GM08714 (cell line): ENCODE measurements around the gene TDRD9.

Experiments used
- H3K4me3 ChIP-seq: fragments of 200-500 bp; sonication (Bioruptor generic); 2 replicates; pipeline ENCODE4 v1.5.1; 2014; ENCODE audit warnings: mild to moderate bottlenecking, low read length, inconsistent platforms
- ZNF274 ChIP-seq: IDR thresholded peaks from 2 replicates; pipeline ENCODE4 v1.6.1; 2012; ENCODE audit warnings: mild to moderate bottlenecking, low read depth, low read length

The TDRD9 gene

DNA sequence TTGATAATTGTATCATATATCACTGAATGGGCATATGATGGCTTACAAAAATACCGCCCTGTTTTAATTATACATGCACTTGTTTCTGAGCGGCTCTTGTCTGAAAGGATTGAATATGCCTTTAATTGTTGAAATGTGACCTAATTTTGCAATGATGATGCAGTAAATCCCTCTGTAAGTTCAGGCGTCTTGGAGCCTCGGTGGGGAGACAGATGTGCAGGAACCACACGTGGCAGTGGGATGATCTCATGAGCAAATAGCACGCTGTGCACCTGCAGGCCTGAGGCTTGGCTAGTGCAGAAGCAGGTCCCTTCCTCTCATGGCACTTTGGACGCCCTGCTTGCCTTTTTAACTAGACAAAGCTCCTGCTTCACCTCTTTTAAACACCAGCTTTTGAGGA, 108.0 kb downstream of the TDRD9 start:
- TF ChIP-seq ZNF274 = no peak
- H3K4me3 ChIP-seq = no peak overlapping the region

DNA sequence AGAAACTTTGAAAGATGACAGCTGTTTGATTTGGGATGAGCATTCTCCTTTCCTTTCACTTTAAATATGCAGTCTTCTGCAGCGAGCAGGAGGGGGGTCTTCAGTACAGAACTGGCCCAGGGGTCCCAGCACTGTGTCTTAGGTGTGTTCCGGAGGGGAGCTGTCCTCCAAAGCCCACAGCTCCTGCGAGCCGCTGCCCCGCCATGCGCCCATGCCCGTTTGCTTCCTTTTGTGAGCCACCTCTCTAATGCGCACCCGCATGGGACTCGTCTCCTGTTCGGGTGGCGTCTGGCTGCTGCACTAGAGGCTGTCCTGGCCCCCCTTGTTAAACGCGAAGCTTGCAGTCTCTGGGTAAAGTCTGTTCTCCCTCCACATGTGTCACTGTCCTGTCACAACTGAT, 108.8 kb downstream of the TDRD9 start:
- TF ChIP-seq ZNF274 = no peak

DNA sequence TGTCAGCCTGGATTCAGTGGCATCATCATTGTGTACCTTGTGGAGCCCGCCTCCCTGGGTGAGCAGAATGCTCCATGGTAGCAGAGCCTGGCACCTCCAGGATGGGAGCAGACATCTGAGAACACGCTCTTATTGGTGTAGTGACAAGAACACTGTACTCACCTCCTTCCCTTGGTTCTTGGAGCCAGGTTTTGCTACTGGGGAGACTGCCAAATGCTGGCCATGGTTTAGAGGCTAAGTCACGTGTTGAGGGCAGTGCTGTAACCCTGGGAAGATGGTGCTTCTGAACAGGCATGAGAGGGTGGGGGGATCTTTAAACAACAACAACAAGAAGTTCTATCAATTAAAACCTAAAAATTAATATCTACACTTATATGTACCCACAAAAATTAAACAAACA, 109.6 kb downstream of the TDRD9 start:
- TF ChIP-seq ZNF274 = no peak
- H3K4me3 ChIP-seq = no peak overlapping the region

More for the DNA sequence above, 108.8 kb downstream of the TDRD9 start:
- H3K4me3 ChIP-seq = no peak overlapping the region

DNA sequence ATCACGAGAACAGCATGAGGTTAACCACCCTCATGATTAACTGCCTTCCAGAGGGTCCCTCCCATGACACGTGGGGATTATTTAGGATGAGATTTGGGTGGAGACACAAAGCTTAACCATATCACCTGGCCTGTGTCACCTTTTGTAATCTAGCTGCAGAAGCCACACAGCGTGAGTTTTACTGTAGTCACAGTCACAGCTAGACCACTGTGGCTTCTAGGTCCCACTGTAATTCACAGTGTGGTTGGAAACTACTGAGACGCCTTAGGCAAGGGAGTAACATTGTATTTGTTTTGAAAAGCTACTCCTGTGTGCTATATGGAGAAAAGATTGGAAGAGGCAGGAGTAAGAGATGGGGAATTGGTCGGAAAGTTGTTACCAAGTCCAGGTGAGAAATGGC, 111.0 kb downstream of the TDRD9 start:
- no peak overlapping the region for H3K4me3 ChIP-seq
- TF ChIP-seq ZNF274 = no peak

DNA sequence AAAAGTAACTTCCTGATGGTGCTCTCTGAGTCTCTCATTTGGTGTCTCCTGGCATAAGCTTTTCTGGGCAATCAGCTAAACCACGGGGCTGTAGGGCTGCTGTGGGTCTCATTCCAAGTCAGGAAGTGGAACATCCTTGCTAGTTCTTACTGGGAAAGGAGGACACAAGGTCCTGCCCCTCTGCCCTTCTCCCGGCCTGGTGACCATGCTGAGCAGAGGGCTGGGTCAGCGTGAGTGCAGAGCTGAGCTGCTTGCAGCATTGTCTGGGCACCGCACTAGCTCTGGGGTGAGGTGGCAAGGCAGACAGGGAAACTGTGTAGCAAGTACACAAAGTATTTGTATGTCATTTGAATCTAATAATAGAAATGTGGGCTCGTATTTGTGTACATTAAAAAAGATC, 112.3 kb downstream of the TDRD9 start:
- no peak for TF ChIP-seq ZNF274
- no peak overlapping the region for H3K4me3 ChIP-seq

GRCh38 chr14:104041430-104042104, 113.3 kb downstream of the TDRD9 start:
- TF ChIP-seq ZNF274 = no peak
- H3K4me3 ChIP-seq = no peak overlapping the region

- TF ChIP-seq ZNF274 = no peak
- no peak overlapping the region for H3K4me3 ChIP-seq
These were observed 115.8 kb downstream of the TDRD9 start for GRCh38 chr14:104044016-104044415.

DNA sequence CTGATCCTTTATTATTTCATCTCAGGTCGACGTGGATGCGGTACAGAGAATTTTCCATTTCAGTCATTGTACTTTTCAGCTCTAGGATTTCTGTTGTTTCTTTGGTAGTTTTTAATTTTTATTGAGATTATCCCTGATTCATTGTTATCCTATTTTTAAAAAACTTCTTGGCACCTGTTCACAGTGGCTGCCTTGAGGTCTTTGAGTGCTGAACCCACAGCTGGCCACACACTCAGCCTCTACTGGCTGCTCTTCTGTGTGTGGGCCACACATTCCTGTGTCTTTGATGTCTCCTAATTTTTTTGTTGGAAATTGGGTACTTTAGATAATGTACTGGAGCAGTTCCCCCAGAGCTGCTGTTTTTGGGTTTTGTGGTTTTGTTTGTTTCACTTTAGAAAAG, 119.5 kb downstream of the TDRD9 start:
- H3K4me3 ChIP-seq = no peak overlapping the region
- no peak for TF ChIP-seq ZNF274

DNA sequence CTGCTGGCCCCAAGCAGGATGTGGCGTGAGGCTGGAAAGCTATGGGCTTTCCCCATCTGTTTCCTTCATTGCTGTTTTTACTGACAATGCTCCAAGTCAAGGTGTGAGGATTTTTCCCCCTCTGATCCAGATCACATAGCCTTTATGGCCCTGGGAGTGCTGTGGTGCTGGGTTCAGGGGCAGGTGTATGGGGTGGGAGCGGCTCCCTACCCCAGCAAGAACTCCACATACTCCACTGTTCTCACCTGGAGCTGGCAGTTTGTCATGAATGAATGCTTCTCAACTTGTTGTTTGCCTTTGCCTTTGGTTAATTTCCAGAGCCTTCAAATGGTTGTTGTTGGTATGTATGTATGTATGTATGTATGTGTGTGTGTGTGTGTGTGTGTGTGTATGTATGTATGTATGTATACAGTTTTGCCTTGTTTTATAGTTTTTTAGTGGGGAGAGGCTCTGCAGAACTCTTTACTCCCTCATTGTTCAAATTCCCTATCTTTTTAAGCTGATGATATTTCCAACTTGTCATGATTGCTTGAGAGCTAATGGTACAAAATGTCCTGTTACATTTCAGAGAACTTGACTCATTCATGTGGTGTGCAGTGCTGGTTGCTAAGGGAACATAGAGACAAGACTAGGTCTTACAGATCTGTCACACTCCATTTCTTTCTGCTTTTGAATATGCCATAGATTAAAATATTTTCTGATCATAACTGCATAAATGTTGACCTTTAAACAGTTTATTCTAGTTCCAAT, 120.7 kb downstream of the TDRD9 start:
- no peak for TF ChIP-seq ZNF274

DNA sequence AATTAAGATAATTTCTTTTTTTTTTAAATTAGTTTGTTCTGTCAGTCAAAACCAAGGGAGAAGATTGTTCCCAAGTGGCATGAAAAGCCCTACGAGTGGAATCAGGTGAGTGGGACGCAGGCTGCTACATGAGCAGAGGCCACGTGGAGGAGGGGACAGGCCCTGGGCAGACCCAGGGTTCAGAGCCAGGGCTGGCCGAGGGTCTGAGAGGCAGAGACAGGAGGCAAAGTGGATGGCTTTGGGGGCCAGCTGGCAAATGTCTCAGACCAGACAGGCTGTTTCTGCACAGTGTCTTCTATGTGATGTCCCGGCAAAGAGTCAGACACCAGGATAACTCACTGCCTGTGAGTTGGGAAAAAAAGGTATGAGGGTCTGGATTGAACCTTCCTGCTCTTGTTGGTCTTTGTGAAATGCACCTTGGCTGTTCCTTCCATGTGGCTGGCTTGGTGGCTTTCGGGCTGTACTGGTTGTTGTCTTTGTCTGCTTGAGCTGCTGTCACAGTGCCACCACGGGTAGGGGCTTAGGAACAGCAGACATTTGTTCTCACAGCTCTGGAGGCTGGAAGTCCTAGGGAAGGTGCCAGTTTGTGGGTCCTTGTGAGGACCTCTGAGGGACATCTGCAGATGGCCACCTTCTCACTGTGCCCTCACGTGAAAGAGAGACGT, 121.5 kb downstream of the TDRD9 start:
- no peak overlapping the region for H3K4me3 ChIP-seq
- no peak for TF ChIP-seq ZNF274

More for the DNA sequence above, 120.7 kb downstream of the TDRD9 start:
- no peak overlapping the region for H3K4me3 ChIP-seq

- H3K4me3 ChIP-seq = no peak overlapping the region
- TF ChIP-seq ZNF274 = no peak
These were observed 123.0 kb downstream of the TDRD9 start for GRCh38 chr14:104051092-104051813.

DNA sequence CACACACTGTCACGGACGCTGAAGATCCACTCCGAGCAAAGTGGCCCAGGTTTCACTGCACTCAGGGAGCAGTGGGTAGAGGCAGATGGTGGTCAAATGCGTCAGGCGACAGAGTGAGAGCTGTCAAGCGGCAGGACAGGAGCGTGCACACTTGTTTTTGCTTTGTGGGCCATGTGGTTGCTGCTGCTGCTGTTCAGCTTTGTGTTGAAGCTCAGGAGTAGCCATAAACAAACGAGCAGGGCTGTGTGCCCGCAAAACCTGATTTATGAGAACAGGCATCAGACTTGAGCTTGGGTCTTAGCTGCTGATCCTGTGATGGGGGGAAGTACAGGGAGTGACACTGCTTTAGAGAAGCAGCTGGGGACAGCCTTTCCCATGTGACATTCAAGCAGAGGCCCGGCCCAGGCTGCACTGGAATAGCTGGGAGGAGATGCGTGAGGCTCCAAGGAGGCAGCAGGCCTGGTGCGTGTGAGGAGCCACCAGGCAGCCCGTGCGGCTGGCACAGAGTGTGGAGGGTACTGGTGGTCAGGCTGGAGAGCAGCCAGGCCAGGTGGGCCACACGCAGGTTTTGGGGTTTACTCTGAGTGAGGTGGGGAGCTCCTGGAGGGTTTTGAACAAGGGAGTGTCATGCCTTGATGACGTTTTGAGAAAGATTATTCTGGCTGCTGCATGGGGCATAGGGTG, 126.1 kb downstream of the TDRD9 start:
- no peak for TF ChIP-seq ZNF274
- H3K4me3 ChIP-seq = no peak overlapping the region

DNA sequence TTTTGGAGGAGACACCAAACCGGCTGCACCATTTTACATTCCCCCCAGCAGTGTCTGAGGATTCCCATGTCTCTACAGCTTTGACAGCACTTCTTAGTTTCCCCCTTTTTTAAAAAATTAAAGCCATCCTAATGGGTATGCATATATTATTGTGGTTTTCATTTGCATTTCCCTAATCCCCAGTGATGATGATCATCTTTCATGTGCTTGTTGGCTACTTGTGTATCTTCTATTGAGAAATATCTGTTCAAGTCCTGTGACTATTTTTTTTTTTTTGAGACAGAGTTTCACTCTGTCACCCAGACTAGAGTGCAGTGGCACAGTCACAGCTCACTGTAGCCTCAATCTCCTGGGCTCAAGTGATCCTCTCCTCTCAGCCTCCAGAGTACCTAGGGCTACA, 134.0 kb downstream of the TDRD9 start:
- no peak for TF ChIP-seq ZNF274
- no peak overlapping the region for H3K4me3 ChIP-seq

GRCh38 chr14:104064003-104064402, 135.7 kb downstream of the TDRD9 start:
- TF ChIP-seq ZNF274 = no peak
- H3K4me3 ChIP-seq = no peak overlapping the region
